Medulla oblongata (tissue), 1 donor: ENCODE measurements around the gene LRRC15.

Experiments used
- DNase-seq: peaks from one replicate; pipeline ENCODE4 v3.0.0-alpha.2; 2015; ENCODE audit errors: extremely low spot score

LRRC15 gene

DNA sequence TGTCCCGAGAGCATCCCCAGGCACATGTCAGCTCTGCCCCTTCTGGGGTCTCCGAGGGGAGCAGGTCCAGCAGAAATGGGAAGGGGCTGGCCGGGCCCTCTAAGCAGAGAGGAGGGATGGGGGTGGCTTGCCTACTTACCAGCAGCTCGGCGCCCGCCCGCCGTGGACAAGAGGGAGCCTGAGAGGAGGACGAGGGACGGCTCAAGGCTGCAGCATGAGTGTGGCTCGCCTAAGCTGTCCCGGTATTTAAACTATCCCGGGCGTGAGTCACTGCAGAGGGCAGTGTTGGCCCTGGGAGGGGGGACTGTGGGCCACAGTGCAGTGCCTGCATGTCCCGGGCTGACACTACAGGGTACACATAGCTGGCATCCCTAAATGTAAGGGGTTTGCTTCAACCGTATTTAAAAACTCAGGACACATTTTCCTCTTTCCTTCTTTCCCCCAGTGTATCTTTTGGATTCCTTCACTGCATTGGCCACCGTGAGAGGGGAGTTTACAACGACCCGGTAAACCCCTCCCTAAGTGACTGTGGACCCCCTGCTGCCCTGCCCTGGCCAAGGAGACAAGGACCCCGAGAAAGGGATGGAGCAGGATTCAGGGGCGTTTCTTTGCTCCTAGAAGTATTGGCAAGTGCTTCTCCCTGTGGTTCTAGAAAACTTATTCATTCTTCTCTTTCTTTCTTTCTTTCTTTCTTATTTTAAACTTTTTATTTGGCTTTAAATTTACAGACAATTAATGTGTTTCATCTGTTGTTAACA, at the start of gene LRRC15:
Gene LRRC15 (minus strand): TSS at position 222 of the 758 bp plus-strand sequence. CDS start 8,700 bp downstream, outside the sequence.
- DNase-seq, result no peak

DNA sequence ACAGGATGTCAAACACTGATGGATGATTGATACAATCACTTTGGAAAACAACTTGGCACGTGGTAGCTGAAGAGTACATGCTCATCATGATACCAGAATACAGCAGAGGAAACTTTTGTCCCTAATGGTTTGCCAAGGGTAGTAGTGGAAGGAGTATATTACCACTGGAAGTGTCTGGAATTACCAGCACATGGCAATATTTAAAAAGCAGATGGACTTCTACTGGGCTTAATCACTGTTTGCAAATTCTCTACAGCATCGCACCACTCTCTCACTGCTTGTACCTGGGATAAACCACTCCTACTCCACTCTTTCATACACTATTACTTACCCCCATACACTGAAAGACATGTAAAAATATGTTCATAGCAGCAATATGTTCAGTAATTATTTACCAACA, 49.1 kb upstream of the LRRC15 start:
- no peak for DNase-seq

DNA sequence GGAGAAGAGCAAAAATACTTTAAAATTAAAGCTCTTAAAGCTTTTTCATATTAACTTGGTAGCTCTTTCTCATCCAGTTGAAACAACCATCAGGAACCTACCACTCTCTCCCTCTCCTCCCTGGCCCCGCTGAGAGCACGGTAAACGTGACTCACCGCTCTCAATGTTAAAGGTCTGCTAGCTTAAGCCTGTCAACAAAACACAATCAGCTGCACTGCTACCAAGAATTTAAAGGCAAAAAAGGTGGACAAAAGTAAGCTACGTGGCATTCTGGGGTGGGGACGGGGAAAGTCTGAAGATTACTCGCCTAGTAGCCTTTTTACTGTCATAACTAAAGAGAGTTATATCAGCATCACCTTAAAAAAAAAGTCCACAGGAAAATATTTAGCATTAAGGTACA, 37.9 kb upstream of the LRRC15 start:
- no peak for DNase-seq

DNA sequence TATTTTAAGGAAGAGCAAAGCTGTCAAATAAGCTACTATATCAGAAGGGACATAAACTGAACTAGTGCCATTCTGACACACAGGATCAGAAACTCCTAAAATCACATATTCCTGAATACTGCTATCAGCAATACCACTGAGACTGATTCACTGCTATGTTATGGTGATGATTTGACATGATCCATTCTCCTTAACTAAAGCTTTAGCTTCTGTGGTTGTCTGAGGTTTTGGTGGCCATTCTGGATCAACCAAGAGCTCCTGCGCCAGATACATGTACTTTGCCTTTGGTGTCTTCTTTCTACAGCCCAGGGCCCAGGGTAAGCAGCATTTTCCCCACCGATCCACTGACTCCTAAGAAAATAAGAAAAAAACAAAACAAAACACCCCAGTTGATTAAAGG, 36.2 kb upstream of the LRRC15 start:
- DNase-seq, result no peak

DNA sequence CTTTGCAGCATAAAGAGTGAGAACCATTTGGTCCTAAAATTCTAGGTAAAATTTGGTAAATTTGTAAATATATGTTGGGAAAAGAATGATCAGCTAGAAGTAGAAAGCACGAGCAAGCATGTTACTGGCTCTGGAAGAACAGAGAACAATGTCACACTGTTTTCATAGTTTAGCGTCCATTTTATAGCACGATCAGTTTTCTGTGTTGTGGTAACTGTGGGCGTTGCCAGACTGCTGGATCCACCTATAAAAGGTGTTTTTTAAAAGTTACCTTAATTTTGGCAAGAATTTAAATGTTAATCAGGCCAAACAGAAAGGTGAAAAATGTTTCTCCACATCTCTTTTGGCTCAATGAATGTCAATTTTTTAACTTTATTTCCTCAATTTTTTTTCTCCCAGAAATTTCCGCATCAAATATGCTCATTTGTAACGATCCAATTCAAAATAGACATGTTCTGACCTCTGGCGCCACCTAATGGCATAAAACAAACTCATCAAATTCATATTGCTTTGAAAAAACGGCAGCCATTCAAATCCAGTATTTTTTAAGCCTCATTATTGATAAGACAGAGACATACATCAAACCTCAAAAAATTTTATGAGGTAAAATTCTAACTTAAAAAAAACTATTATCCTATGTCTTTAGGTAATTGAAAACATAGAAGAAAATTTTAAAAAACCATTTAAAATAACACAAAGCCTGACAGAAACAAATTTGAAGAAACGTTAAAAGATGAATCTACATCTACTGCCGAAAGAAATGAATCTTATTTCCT, 35.0 kb upstream of the LRRC15 start:
- DNase-seq, result peak; percentile 65

DNA sequence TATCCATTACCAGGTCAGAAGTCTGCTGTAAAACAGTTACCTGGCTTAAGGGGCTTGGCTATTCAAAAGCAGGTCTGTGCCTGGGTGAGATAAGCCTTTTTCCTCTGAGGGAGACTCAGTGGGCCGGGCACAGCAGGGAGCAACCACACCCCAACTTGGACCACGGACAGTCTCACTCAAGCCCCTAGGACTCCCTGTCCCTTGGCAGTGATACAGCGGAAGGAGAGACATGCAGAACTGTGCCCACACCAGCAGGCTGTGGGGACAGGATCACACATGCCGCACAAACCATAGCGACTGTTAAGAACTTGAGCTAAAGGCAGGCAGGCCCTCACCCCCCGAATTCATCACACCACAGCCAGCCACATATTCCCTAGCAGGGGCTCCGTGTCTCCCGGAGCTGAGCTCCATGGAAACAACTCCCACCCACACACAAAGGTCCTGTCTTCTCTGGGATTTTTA, 32.4 kb upstream of the LRRC15 start:
- DNase-seq, result no peak

DNA sequence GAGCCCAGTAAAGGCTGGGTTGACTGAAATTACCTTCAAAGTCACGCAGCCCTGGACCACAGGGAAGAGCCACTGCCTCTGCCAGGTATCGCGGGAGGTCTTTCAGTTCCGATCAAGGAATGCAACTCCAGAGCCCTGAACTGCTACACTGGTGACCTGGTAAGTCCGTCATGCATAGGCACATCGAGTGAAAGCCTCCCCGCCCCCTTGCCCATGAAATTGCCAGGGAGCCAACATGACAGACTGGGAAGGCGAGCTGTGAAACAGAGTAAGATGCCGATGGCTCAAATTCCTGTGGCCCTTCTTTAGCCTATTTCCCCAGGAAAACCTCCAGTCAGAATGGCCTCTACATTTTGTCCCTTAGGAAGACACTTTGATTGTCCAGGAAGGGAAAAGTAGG, 31.8 kb upstream of the LRRC15 start:
- DNase-seq, result no peak

DNA sequence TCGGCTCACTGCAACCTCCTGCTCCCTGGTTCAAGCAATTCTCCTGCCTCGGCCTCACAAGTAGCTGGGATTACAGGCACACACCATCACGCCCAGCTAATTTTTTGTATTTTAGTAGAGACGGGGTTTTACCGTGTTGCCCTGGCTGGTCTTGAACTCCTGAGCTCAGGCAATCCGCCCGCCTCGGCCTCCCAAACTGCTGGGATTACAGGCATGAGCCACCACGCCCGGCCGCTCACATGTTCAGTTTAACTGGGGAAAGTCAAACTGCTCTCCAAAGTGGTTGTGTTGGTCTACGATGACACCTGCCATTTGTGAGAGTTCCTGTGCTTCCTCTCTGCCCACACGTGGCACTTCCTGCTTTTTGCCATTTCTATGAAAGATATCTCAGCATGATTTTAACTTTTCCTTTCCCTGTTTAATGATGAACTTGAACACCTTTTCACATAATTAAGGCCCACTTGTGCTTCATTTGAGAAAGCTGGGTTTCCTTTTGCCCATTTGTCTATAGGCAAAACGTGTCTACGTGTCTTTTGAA, 30.4 kb upstream of the LRRC15 start:
- DNase-seq, result no peak

DNA sequence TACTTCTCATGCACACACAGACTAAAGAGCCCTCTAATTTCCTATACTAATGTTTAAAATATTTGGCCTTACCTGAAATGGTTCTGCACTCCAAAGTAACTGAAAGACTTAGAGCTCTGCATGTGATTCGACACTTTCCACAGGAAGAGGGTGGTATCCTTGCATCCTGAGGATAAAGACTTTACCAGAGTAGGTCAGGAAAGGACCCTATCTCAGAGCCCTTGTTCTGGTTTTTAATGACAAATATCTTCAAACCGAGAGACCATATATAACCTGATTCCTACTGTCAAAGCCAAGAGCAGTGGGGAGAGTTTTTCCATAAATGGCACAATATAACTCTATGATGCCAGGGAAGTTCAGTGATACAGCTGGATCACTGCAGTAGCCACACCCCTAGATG, 29.6 kb upstream of the LRRC15 start, which contains the start of gene GP5:
Gene GP5 (minus strand): TSS at position 101 of the 400 bp plus-strand sequence. CDS start 984 bp downstream, outside the sequence.
- no peak for DNase-seq

DNA sequence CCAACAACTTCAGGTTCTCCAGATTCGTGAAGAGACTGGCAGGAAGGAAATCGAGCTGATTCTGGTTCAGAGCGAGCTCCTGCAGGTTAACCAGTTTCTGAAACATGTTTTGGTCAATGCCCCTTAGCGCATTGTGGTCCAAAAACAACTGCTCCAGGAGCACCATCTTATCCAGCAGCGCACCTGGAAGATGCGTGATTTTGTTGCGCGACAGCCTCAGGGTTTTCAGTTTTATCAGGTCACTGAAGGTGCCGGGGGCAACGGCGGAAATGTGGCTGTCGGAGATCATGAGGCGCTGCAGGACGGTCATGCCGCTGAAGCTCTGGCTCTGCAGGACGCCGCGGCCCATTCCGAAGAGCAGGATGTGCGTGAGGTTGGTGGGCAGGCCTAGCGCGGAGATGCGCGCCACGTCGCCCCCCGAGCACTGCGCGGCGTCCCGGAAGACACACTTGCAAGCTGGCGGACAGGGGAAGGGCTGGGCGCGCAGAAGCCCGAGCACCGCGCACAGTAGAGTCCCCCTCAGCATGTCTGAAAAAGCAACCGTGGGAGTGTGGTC, 28.3 kb upstream of the LRRC15 start:
- no peak for DNase-seq

DNA sequence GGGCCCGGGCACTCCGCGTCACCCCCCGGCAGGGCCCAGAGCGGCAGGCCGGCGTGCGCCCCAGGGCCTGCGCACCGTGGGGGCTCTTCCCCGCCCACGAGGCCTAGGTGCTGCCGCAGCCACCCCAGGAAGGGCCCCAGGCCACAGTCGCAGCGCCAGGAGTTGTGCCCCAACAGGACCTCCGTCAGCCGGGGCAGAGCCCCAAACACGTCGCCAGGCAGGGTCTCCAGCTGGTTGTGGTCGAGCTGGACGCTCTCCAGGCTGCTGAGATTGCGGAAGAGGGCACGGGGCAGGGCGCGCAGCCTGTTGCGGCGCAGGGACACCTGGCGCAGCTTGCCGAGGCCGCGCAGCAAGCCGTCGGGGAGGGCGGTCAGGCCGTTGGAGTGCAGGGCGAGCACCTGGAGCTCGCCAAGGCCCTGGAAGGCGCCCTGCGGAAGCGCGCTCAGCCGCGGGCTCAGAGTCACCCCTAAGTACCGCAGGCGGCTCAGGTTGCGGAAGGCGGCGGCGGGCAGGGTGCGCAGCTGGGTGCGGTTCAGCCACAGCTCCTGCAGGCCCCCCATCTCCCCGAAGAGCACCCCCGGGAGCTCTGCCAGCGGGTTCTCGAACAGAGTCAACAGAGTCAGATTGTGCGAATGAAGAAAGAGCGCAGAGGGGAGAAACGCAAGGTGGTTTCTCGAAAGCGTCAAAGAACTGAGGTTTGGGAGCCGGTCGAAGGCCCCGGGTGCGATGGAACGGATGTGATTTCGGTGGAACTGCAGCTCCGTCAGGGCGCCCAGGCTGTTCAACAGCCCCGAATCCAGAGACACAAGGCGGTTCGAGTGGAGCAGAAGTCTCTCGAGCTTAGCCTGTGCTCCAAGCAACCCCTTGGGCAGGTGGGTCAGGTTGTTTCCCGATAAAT, 27.6 kb upstream of the LRRC15 start:
- no peak for DNase-seq

DNA sequence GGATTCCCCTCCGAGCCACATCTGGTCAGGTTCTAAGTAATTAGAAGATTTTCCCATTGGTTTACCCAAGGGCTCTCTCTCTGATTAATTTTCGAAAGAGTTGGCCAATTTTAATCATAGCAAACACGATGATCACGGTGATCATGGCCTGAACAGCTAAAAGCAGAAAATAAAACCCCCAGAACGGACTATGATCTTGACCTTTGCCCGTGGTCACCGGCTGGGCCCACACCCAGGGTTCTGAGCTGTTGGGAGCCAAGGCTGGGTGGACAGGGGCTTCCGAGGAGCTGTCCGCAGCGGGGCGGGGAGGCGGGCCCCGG, 27.0 kb upstream of the LRRC15 start:
- no peak for DNase-seq

DNA sequence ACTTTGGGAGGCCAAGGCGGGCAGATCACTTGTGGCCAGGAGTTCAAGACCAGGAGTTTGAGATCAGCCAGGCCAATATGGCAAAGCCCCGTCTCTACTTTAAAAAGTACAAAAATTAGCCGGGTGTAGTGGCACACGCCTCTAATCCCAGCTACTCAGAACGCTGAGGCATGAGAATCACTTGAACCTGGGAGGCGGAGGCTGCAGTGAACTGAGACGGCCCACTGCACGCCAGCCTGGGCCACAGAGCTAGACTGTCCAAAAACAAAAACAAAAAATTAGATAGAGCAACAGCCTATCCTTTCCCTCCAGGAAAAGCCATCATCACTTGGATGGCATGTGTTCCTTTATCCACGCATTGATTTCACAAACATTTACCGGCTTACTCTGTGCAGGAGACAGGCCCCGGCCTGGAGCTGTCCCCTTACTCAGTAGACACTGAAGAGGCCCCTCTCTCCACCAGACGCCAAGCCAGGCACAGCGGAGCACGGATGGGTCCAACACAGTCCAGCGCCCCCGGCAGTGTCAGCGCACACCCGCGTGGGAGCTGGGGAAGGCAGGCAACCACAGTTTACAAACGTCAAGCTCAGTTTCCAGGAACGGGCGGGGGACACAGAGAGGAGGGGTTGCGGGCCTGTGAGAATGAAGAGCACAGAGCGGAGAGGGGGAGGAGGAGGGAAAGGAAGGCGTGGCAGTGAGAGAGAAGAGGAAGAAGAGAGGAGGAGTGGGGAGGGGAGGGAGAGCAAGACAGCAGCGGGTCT, 26.4 kb upstream of the LRRC15 start:
- no peak for DNase-seq

DNA sequence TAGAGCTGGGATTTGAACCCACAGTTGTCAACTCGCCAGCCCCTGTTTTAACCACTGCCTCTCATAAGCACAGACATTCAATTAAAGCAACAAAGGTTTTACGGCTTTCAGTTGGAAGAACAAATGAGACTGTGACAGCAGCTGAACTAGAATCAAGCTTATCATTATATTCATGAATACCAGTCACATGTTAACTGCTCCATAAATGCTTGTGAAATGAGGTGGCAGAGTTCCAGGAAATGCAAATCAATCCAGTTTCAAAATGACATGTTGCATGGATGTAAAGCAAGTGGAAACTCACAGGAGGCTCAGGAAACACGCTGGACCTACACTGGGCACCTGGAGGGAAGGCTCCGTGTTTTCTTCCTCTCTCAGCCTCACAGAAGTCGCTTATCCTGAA, 25.7 kb upstream of the LRRC15 start:
- DNase-seq, result no peak

DNA sequence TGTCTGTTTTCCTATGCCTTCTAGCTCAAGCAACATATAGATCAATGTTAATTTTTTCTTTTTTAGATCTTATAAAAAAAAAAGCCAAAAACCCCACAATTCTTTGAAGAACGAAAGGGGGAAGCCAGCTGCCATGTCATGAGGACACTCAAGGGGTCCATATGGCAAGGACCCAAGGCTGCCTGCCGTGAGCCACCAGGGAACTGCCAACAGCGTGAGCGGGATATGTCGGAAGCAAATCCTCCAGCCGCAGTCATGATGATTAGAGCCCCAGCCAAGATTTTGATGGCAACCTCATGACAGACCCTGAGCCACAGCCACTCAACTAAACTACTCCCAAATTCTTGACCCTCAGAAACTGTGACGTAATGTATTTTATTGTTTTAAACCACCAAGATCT, 23.0 kb upstream of the LRRC15 start:
- no peak for DNase-seq

DNA sequence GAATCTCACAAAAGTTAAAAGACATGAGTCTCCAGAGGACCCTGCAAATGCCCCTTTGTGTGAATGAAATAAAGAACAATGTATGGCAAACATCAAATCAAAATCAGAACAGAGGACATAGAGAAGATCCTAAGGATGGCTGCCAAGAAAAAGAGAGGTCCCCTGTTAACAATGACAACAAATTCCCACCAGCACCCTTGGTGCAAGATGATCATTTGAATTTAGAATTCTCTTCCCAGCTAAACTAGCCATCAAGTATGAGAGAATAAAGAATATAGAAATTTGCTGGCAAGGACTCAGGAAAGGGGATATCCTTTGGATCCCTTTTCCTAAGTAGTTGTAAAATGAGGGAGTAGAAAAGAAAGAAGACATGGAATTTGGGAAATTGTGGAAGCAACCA, 21.3 kb upstream of the LRRC15 start:
- no peak for DNase-seq

DNA sequence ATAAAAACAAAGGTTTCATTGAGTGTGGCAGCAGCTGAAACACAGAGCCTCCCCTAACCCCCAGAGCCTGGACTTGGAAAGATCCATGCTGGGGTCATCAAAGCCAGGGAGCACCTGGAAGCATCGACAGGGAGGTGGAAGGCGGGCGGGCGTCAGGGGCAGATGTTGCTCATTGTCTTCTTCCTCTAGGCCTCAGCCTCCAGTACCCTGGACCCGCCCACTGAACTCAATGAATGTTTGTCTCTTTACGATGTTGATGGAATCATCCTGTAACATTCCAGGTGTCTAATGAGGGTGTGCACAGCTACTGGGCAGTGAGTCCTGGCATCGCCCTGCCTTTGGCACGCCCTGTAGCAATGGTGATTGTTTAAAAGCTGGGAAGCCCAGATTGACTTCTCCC, 19.7 kb upstream of the LRRC15 start:
- no peak for DNase-seq

DNA sequence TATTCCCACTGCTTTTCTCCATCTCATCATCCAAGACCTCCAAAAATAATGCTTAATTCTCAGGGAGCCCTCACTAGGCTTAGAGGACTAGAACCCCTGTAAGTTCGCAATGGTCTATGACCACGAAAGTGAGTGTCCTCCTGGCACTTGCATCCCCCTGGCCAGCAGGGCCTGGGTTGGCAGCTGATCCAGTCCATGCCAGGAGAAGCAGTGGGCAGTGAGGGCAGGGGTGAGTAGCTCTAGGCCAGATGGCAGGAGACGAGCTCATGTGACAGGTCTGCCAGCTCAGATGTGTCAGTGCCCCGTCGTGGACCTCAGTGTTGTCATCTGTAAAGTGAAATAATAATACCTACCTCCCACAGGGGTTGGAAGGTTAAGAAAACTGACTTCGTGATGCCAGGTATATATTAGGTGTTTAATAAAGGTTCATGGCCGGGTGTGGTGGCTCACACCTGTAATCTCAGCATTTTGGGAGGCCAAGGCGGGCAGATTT, 18.4 kb upstream of the LRRC15 start:
- DNase-seq, result no peak

DNA sequence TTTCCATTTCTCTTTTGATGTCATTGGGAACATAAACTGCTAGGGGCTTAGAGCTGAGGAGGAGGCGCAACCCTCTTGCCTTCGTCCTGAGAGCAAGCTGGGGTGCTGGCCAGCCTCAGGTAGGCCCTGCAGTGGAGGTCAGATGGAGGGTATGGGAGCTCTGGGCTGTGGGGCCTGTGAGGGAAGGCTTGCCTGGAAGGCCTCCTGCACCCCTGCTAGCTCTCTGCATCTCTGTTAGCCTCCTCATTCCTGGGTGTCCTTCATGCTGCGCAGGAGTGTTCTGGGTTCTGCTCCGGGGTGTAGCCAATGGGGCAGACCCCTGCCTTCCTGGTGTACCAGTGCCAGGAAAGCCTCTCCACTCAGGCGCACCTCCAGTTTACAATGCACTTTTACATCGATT, 17.7 kb upstream of the LRRC15 start:
- DNase-seq, result no peak

DNA sequence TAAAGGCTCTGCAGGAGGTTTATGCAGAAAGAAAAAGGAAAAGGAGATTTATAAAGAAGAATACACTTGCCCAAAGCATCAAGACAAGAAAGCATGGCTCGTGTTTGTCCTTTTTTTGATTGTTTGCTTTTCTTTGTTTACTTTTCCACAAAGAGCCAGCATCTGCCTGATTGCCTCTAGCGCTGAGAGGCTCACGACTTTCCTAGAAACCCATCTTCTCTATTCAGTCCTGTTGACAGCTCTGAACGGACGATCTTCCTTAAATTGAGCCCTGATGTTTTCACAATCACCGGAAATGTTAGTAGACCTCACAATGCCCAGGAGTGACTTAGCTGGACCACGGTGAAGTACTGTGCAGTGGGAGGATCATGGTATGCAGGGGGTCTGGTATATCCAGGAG, 17.1 kb upstream of the LRRC15 start:
- no peak for DNase-seq

DNA sequence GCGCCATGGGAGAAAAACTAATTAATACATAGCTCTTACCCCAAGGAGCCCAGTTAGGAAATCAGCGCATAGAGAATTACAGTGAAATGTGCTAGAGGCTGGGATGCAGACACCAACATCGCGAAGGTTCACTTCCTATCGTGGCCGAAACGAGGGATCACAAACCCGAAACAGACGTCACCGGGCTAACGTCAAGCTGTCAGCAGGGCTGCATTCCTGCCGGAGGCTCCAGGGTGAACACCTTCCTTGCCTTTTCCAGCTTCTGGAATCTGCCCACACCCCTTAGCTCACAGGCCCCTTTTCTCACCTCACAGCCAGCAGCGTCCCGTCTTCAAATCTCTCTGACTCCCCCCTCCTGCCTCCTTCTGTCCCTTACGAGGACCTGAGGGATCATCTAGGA, 16.5 kb upstream of the LRRC15 start:
- no peak for DNase-seq
